Measurements from ENCODE around the gene DIO1. TPM values are rescaled to one million over a fixed set of nuclear protein-coding genes. Genes with fewer than 3 reads are reported as not detected.
A peak's percentile ranks its signal among the peaks of the same experiment; 100 is the strongest.

Gene DIO1
- not detected in 3 replicates for total RNA-seq

- no peaks in the 10 kb centered on the region for H3K36me3 Mint-ChIP-seq
- no peak for TF ChIP-seq CTCF (IDR thresholded peaks at IDR 0.05; ENCODE audit: unreplicated experiment)
- no peaks in the 10 kb centered on the region for H3K27me3 Mint-ChIP-seq (ENCODE audit: low read depth)
- no peaks in the 10 kb centered on the region for H3K9me3 Mint-ChIP-seq
- no peak within 1 kb of the TSS for H3K27ac Mint-ChIP-seq
- no peak within 1 kb of the TSS for H3K4me3 Mint-ChIP-seq
- DNase-seq (ENCODE audit: low spot score in 2 of 2, unreplicated experiment in 2 of 2): no peak
- H3K4me1 Mint-ChIP-seq: peaks cover 23% of the 10 kb centered on the region
These were observed at the start of gene DIO1 for GRCh38 chr1:53893999-53894636. Gene DIO1 (plus strand): TSS chr1:53894187. CDS start chr1:53894211, 24 bp downstream.

- H3K9me3 Mint-ChIP-seq: peaks cover 5% of the 10 kb centered on the region
- H3K4me3 Mint-ChIP-seq: no peak overlapping the region
- TF ChIP-seq CTCF (IDR thresholded peaks at IDR 0.05; ENCODE audit: unreplicated experiment): no peak
- H3K27me3 Mint-ChIP-seq (ENCODE audit: low read depth): no peaks in the 10 kb centered on the region
- H3K4me1 Mint-ChIP-seq: peaks cover 5% of the 10 kb centered on the region
- DNase-seq (ENCODE audit: low spot score in 2 of 2, unreplicated experiment in 2 of 2): no peak
- H3K27ac Mint-ChIP-seq: no peak overlapping the region
- peaks cover 20% of the 10 kb centered on the region for H3K36me3 Mint-ChIP-seq
These were observed 46.0 kb upstream of the DIO1 start for GRCh38 chr1:53847980-53848379.

- H3K4me1 Mint-ChIP-seq: peaks cover 7% of the 10 kb centered on the region
- no peak for TF ChIP-seq CTCF (IDR thresholded peaks at IDR 0.05; ENCODE audit: unreplicated experiment)
- H3K9me3 Mint-ChIP-seq: peaks cover 5% of the 10 kb centered on the region
- no peak for DNase-seq (ENCODE audit: low spot score in 2 of 2, unreplicated experiment in 2 of 2)
- H3K36me3 Mint-ChIP-seq: peaks cover 29% of the 10 kb centered on the region
- no peaks in the 10 kb centered on the region for H3K27me3 Mint-ChIP-seq (ENCODE audit: low read depth)
- no peak overlapping the region for H3K27ac Mint-ChIP-seq
- H3K4me3 Mint-ChIP-seq: no peak overlapping the region
These were observed 43.8 kb upstream of the DIO1 start for GRCh38 chr1:53850082-53850673.

- no peak for TF ChIP-seq CTCF (IDR thresholded peaks at IDR 0.05; ENCODE audit: unreplicated experiment)
These were observed 42.3 kb upstream of the DIO1 start for GRCh38 chr1:53851571-53852285.

GRCh38 chr1:53860967-53861411 lies 33.0 kb upstream of the DIO1 start:
- Mint-ChIP-seq H3K4me3 (no peak overlapping the region), H3K4me1 (no peaks in the 10 kb centered on the region), H3K36me3 (peaks cover 17% of the 10 kb centered on the region), H3K27ac (no peak overlapping the region), H3K9me3 (no peaks in the 10 kb centered on the region), H3K27me3 (ENCODE audit: low read depth) (no peaks in the 10 kb centered on the region)
- no peak for DNase-seq (ENCODE audit: low spot score in 2 of 2, unreplicated experiment in 2 of 2)
- TF ChIP-seq CTCF (IDR thresholded peaks at IDR 0.05; ENCODE audit: unreplicated experiment): peak; percentile 69

More at GRCh38 chr1:53851571-53852285, 42.3 kb upstream of the DIO1 start:
- H3K27me3 Mint-ChIP-seq (ENCODE audit: low read depth): no peaks in the 10 kb centered on the region
- H3K4me1 Mint-ChIP-seq: peaks cover 7% of the 10 kb centered on the region
- DNase-seq (ENCODE audit: low spot score in 2 of 2, unreplicated experiment in 2 of 2): no peak
- peaks cover 5% of the 10 kb centered on the region for H3K9me3 Mint-ChIP-seq
- H3K27ac Mint-ChIP-seq: no peak overlapping the region
- H3K36me3 Mint-ChIP-seq: peaks cover 38% of the 10 kb centered on the region
- no peak overlapping the region for H3K4me3 Mint-ChIP-seq
